HG03565 (cell line): ENCODE measurements around the gene TMEM40.
"Not testable (repeated sequence)": the region's sequence is repeated elsewhere in the genome, so short reads cannot be mapped to it uniquely, and the experiment has no call there.

Experiments used
- ATAC-seq: cut with Tn5 transposase; IDR thresholded peaks from one replicate; pipeline ENCODE4 v1.9.1; 2021; ENCODE audit warnings: mild to moderate bottlenecking, moderate library complexity; ENCODE audit not compliant: unreplicated experiment

Gene TMEM40

GRCh38 chr3:12722226-12722625 lies 36.8 kb downstream of the TMEM40 start:
- ATAC-seq: no peak

DNA sequence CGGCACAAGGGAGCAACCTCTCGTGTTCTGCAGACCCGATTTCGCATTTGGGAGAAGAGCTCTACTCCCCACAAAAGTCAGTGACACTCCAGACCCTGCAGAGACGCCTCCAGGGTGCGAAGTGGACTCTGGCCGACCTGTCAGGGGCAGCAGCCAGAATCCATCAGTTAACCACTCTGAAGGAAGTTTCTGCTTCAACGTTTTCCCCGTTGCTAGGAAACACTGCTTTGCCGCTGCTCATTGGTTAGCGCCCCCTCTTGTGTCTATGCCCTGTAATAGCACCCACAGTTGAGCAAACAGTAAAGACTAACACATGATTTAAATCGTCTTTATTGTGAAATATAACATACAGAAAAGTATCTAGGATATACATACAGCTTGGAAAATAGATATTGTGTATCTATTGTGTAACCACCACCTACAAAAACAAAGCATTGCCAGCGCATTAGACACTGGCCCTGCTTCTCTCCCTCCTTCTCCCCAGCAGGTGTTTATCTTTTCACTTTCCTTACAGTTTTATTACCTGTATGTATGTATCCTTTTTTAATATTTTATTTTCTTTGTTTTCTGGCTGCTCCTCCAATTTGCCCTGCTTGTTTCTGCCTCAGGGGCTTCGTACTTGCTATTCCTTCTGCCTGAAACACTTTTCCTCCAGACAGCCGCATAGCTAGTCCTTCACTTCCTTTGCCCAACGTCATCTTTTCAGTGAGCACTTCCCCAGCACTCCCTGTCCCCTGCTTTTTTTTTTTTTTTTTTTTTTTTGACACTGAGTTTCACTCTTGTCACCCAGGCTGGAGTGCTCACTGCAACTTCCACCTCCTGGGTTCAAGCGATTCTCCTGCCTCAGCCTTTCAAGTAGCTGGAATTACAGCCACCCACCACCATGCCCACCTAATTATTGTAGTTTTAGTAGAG lies 38.8 kb downstream of the TMEM40 start:
- ATAC-seq: peak; percentile 71

DNA sequence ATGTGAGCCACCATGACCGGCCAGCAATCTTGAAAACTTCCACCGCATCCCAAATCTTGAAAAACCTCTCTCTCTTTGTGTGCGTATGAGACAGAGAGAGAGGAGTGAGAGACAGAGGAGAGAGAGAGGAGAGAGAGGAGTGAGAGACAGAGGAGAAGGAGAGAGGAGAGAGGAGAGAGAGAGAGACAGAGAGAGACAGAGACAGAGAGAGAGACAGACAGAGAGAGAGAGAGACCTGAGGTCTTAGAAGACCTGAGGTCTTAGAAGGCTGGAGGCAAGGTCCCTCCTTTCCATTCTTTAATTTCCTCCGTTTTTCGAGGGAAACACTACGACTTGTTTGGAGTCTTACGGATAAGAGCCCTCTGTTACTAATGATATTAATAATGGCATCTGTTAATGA lies 39.5 kb downstream of the TMEM40 start:
- ATAC-seq: no peak

DNA sequence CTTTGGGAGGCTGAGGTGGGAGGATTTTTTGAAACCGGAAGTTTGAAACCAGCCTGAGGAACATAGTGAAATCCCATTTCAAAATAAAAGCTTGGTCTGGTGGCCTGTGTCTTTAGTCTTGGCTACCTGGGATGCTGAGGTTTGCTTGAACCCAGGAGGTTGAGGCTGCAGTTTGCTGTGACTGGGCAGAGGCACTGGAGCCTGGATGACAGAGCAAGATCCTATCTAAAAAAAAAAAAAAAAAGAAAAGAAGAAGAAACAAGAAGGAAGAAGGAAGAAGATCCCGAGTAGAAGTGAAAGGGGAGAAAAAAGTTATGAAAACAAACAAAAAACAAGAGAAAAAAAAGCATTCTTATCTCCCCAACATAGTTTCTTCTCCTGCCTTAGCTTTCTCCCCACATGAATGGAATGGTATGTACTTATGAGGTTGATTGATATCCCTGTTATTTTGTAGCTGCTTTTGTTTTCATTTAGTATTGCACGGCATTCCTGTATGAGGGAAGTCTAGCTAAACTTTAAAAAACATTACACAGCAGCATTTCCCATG lies 42.4 kb downstream of the TMEM40 start:
- ATAC-seq: no peak

GRCh38 chr3:12714278-12714677 lies 44.8 kb downstream of the TMEM40 start:
- no peak for ATAC-seq

DNA sequence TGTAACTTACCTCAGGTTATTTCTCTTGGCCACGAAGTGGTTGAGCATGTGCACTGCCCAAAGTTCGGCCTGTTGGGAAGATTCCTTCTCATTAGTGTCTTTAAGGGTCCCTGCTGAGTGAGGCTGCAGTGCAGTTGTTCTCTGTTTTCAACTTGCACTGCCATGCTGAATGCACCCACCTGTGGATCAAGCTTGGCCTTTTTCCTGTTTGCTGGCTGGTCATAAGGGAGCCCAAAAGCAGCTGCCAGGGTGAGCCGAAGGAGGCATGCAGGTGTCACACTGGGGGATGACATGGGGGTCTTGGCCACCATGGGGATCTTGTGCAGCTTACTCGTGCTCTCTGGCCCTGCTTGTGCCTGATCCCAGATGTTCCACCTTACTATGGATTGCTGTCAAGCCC lies 49.0 kb downstream of the TMEM40 start:
- no peak for ATAC-seq

GRCh38 chr3:12709334-12709733 lies 49.7 kb downstream of the TMEM40 start:
- no peak for ATAC-seq

GRCh38 chr3:12708584-12709192 lies 50.4 kb downstream of the TMEM40 start:
- no peak for ATAC-seq

GRCh38 chr3:12707449-12707848 lies 51.6 kb downstream of the TMEM40 start:
- no peak for ATAC-seq

GRCh38 chr3:12706504-12707253 lies 52.4 kb downstream of the TMEM40 start:
- peak; percentile 93 for ATAC-seq

GRCh38 chr3:12705981-12706380 lies 53.1 kb downstream of the TMEM40 start:
- no peak for ATAC-seq

DNA sequence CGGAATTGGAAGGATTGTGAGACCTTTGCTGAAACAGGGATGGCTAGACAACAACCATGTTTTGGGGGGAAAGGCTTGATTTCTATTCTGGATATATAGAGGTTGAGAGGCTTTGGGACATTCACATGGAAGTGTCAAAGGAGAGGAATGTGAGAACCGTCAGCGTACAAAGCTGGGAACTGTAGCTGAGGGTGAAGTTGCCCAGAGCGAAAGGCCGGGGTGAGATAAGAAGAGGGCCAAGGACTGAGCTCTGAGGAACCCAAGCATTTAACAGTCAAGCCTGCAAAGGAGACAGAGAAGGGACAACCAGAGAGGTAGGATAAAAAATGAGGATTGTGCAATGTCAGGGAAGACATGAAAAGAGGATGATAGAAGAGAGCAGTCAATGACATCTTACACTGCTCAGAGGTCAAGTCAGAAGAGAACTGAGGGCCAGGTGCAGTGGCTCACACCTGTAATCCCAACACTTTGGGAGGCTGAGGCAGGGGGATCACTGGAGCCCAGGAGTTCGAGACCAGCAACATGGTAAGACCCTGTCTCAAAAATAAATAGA lies 53.6 kb downstream of the TMEM40 start:
- ATAC-seq: no peak

DNA sequence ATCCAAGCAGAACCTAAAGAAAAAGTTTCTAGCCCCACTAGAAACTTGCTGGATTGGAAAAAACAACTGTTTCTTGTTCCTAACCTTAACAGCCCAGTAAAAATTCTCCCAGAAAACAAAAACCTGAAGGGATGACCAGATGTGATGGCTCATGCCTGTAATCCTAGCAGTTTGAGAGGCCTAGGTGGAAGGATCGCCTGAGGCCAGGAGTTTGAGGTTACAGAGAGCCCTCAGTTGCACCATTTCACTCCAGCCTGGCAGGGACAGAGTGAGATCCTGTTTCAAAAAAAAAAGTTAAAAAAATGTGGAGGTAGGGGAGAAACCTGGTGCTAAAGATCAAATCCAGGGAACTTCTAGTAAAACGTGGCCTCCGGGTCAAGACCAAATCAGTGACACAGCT lies 56.6 kb downstream of the TMEM40 start:
- no peak for ATAC-seq

- ATAC-seq: not testable (repeated sequence)
Measured at GRCh38 chr3:12701601-12702000, 57.5 kb downstream of the TMEM40 start.

GRCh38 chr3:12700800-12701199 lies 58.3 kb downstream of the TMEM40 start:
- ATAC-seq: no peak

- no peak for ATAC-seq
Measured at GRCh38 chr3:12695916-12696315, 63.1 kb downstream of the TMEM40 start.

GRCh38 chr3:12695112-12695511 lies 63.9 kb downstream of the TMEM40 start:
- ATAC-seq: no peak

- ATAC-seq: no peak
Measured at GRCh38 chr3:12692444-12692843, 66.6 kb downstream of the TMEM40 start.

- no peak for ATAC-seq
Measured at GRCh38 chr3:12689997-12690711, 68.9 kb downstream of the TMEM40 start.

GRCh38 chr3:12687948-12688347 lies 71.1 kb downstream of the TMEM40 start:
- ATAC-seq: no peak
